ENCODE results near the gene CNFN.
"Not testable (repeated sequence)": the region's sequence is repeated elsewhere in the genome, so short reads cannot be mapped to it uniquely, and the experiment has no call there.

CNFN gene

DNA sequence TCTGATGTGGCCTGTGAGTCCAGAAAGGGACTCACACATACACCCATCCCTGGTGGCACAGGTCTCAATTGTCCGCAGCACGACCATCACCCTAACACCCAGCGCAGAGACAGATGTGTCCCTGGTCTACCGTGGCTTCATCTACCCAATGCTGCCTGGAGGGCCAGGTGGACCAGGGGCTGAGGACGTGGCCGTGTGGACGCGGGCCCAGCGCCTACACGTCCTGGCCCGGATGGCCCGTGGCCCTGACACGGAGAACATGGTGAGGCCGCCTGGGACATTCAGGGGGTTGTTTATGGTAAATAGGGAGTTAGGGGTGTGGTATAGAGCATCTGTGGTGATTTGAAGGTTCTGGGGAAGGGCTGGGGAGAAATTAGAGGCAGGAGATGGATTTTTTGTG is 41.9 kb downstream of the CNFN start:
- DNase-seq = no peak

DNA sequence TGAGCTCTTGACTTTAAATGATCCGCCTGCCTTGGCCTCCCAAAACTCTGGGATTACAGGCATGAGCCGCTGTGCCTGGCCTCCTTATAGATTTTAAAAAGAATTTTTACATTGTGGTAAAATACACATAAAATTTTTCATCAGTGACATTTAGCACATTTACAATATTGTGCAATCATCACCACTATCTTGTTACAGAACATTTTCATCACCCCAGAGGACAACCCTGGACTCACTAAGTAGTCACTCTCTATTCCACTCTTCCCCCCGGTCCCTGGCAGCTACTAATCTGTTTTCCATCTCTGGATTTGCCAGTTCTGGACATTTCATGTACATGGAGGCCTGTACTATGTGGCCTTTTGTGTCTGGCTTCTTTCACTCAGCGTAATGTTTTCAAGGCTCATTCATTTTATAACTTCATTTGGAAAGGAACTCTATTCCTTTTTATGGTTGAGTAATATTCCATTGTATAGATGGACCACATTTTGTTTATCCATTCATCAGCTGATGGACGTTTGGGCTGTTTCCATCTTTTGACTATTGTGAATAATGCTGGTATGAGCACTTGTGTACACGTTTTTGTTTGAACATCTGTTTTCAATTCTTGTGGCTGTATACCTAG is 44.8 kb downstream of the CNFN start:
- no peak for DNase-seq

- DNase-seq = no peak
Measured at GRCh38 chr19:42344336-42344893, 45.7 kb downstream of the CNFN start.

DNA sequence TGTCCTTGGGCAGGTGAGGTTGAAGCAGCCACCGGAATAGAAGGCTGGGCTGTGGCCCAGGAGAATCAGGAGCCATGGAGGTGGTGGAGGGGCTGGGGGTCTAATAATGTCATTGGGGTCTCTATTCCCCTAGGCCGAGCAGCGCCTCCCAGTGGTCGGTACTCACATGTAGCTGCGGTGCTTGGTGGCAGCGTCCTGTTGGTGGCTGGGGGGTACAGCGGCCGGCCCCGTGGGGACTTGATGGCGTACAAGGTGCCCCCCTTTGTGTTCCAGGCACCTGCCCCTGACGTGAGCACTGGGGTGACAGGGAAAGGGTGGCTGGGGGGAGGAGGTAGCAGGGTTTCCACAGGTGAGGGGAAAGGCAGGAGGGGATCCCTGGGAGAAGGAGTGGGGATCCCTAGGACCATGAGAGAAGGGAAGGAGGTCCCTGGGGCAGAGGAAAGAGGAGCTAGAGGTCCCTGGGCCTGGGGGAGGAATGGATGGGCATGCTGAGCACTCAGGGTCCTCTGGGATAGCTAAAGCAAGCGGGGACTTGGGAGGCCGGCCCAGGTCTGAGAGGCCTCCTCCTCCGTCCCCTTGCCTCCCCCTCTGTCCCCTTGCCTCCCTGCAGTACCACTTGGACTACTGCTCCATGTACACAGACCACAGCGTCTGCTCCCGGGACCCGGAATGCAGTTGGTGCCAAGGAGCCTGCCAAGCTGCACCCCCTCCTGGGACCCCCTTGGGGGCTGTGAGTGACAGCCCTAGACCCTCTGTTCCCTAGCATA is 46.6 kb downstream of the CNFN start:
- DNase-seq = no peak

- DNase-seq = not testable (repeated sequence)
Measured at GRCh38 chr19:42339922-42340321, 50.2 kb downstream of the CNFN start.

GRCh38 chr19:42339126-42339860 is 50.8 kb downstream of the CNFN start:
- not testable (repeated sequence) for DNase-seq

Data from activated CD4-positive, CD25-positive, alpha-beta regulatory T cell (primary cell).